Lower leg skin (tissue), 4 donors: ENCODE results near the gene PPP1R9B. TPM values are rescaled to one million over a fixed set of nuclear protein-coding genes. Genes with fewer than 3 reads are reported as not detected.

ENCODE experiments used
- DNase-seq, 2 donors: peaks; one replicate each; pipeline ENCODE4 v3.0.0-alpha.2; 2019; ENCODE audit warnings: low spot score in 2 of 2
- H3K4me3 ChIP-seq: fragments of 200-600 bp; sonication (generic); 2 replicates; pipeline ENCODE4 v1.5.1; 2017; ENCODE audit warnings: mild to moderate bottlenecking, low read depth; ENCODE audit not compliant: poor library complexity, severe bottlenecking
- CTCF ChIP-seq, 3 donors: fragments of 450-650 bp; IDR thresholded peaks; one replicate each; pipeline ENCODE4 v1.5.1; 2016; ENCODE audit warnings: antibody characterized with exemption in 3 of 3, mild to moderate bottlenecking in 3 of 3, moderate library complexity in 2 of 3
- POLR2A ChIP-seq, 2 donors: fragments of 450-650 bp; IDR thresholded peaks; one replicate each; pipeline ENCODE4 v1.6.1; 2016 to 2017; ENCODE audit warnings: antibody characterized with exemption in 2 of 2, mild to moderate bottlenecking in 1 of 2, moderate library complexity in 1 of 2
- WGBS, 2 donors: methylation state at CpG; one replicate each; pipeline ENCODE4 v1.1.5; 2018; 5-methylcytosine and 5-hydroxymethylcytosine counted together
- intact Hi-C: fragments of 100-400 bp; cut with DNase I; formaldehyde crosslinking; loops from one replicate; pipeline ENCODE4 v1.15.0; 2023; ENCODE audit warnings: low total_unique reads
- total RNA-seq, 4 donors: library from RNA; depleted of rRNA; stranded (reverse); fragments of >200 nt; gene quantifications; one replicate each; pipeline ENCODE4 v1.1.0, GENCODE V29; 2016

Gene PPP1R9B
- 10 to 100 TPM; 20.7 to 31.9 (median 29.5) TPM for total RNA-seq

DNA sequence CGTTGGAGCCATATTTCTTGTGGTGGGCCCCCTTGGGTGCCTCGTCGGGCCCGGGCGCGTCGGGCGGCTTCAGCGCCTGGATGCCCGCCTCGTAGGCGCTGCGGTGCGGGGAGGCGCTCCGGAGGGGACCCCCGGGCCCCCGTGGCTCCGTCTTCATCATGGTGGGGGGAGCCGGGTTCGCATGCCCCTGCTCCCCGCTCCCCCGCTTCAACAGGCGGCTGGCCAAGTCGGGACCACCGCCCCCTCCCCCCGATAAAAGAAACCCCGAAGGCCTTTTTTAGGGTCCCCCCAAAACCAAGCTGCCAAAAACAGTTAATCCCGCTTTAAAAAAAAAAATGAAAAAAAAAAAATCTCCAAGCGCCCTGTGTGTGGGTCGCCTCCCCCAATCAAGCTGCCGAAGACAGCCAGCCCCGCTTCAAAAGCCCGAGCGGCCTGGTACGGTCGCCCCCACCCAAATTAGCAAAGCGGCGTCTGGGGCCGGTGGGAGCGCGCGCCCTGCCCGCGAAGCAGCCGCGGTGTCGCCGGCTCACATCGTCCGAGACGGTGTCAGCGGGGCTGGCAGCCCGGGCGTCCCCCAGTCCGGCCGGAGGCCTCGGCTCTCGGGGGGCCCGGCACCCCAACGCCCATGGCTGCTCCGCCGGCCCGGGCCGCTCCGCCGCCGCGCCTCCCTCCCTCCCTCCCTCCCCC, at the start of gene PPP1R9B:
Gene PPP1R9B (minus strand): TSS at position 324 of the 687 bp plus-strand sequence. CDS start 164 bp downstream, at position 160.
- TF ChIP-seq CTCF (IDR thresholded peaks at IDR 0.05) (no peak), POLR2A (IDR thresholded peaks at IDR 0.05) (no peak)
- WGBS, 2 donors = 0% methylated on average over 42 to 50 of the region's 69 CpGs
- intact Hi-C loops = no loop called here

DNA sequence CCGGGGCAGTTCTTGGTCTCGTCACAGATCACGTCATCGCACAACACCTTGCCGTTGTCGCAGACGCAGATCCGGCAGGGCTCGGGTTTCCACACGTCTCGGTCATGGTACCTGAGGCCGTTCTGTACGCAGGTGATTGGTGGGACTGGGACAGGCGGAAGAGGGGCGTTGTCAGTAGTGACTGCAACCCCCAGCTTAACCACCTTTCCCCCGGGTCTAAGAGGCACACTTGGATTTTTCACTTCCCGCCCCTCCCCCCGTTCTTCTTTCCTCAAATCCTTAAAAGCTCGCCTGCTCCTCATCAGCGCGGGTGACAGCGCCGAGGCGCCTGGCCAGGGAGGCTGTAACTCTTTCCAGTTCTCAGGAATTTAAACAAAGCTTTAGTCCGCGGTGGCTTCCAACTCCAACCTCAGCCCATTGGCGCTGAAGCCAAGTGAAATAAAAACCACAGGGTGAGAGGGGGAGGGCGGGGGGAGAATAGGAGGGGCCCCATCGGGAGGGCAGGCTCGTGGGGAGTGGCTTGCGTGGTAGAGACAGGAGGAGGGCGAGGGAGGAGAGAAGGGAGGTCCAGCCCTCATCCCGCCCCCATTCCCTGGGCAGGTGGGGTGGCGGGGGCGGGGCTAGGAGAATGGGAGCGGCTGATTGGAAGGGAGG, 49.5 kb upstream of the PPP1R9B start:
- 2 to 5% methylated on average over 24 to 33 of the region's 36 CpGs for WGBS, 2 donors
- DNase-seq = peak; percentile 93 to 97
- peak overlapping the region; percentile 41 for H3K4me3 ChIP-seq
- no peak for TF ChIP-seq POLR2A (IDR thresholded peaks at IDR 0.05)
- intact Hi-C loops = loop anchor here (2.0 to 10.0 kb wide), 2 partner anchors 73 to 275 kb away; partner anchors contain the start of gene RSAD1

More for the DNA sequence above, at the start of gene PPP1R9B:
- H3K4me3 ChIP-seq = peak within 1 kb of the TSS; percentile 77
- DNase-seq = no peak

DNA sequence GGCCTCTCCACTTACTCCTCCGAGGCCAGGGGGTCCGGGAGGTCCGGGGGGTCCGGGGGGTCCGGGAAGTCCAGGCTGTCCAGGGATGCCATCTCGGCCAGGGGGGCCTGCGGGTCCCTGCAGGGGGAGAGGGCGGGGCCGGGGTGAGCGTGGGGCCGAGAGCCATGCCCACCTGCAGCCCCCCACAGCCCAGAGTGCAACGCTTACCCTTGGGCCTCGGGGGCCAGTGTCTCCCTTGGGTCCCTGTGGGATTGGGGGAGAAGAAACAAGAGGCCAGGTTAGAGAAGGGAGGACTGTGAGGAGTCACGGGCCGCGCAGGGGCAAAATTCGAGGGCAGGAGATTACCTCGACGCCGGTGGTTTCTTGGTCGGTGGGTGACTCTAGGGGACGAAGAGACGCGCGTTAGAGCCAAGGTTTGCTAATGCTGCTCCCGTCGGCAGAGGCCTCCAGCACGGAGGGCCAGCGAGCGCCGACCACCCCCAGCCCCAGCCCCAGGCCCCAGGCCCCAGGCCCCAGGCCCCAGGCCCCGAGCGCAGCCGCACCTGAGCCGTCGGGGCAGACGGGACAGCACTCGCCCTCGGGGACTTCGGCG, 48.8 kb upstream of the PPP1R9B start:
- no peak for TF ChIP-seq CTCF (IDR thresholded peaks at IDR 0.05)
- TF ChIP-seq POLR2A (IDR thresholded peaks at IDR 0.05) = no peak
- H3K4me3 ChIP-seq = no peak overlapping the region
- intact Hi-C loops = loop anchor here (10.0 kb wide), 1 partner anchor 275 kb away; the partner anchor contains the start of gene RSAD1
- DNase-seq = no peak
- whole genome bisulfite sequencing, 2 donors = 27 to 31% methylated on average over 29 to 30 of the region's 41 CpGs

DNA sequence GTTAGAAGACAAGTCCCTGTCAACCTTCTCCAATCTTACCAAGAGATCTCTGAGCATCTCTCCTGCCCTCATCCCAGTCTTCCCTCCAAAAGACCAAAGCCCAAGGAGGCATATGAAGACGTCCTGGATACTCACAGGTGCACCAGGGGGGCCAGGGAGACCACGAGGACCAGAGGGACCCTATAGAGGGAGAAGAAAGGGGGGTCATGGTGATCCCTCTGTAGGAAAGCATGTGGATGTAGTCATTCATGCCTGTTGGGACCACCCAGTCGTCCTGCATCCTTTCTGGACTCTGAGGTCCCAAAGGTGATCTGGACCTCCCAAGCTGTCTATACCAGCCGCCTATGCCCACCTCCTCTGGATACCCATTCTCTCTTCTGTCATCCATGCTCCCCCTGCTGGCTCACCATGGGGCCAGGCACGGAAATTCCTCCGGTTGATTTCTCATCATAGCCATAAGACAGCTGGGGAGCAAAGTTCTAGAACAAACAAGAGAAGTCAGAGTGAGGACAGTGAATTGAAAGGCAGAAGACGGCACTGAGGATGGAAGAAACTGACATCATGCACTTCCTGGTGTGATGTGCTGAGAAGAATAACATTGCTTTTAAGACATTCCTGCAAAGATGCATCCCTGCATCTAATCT, 47.7 kb upstream of the PPP1R9B start:
- no peak overlapping the region for H3K4me3 ChIP-seq
- intact Hi-C loops = loop anchor here (10.0 kb wide), 1 partner anchor 277 kb away; the partner anchor contains the start of gene RSAD1
- peak in 1 of 2 donors; percentile 70 for DNase-seq
- WGBS, 2 donors = 17 to 18% methylated on average over 7 of the region's 7 CpGs
- TF ChIP-seq CTCF (IDR thresholded peaks at IDR 0.05) (peak in 1 of 3 donors; percentile 52), POLR2A (IDR thresholded peaks at IDR 0.05) (no peak)

GRCh38 chr17:50196826-50197225, 46.3 kb upstream of the PPP1R9B start:
- TF ChIP-seq CTCF (IDR thresholded peaks at IDR 0.05) (no peak), POLR2A (IDR thresholded peaks at IDR 0.05) (no peak)
- H3K4me3 ChIP-seq = no peak overlapping the region
- intact Hi-C loops = loop anchor here (10.0 kb wide), 1 partner anchor 278 kb away; the partner anchor contains the start of gene RSAD1
- WGBS, 2 donors = 74 to 77% methylated on average over 6 of the region's 6 CpGs
- DNase-seq = no peak
